IPS-18a (cell line): ENCODE data around the gene TBL3.

ENCODE experiments used
- H3K27ac ChIP-seq: one replicate; pipeline ENCODE4 v1.5.1; 2013; ENCODE audit warnings: low read length
- H3K27me3 ChIP-seq: one replicate; pipeline ENCODE4 v1.6.1; 2013; ENCODE audit warnings: mild to moderate bottlenecking, low read length; ENCODE audit not compliant: control insufficient read depth, insufficient read depth
- H3K36me3 ChIP-seq: one replicate; pipeline ENCODE4 v1.6.1; 2013; ENCODE audit warnings: low read depth, low read length; ENCODE audit not compliant: control insufficient read depth
- H3K4me1 ChIP-seq: one replicate; pipeline ENCODE4 v1.6.1; 2013; ENCODE audit warnings: low read depth, low read length; ENCODE audit not compliant: control insufficient read depth
- H3K4me3 ChIP-seq: one replicate; pipeline ENCODE4 v1.5.1; 2013; ENCODE audit warnings: low read length
- H3K9ac ChIP-seq: one replicate; pipeline ENCODE4 v1.6.1; 2013; ENCODE audit warnings: mild to moderate bottlenecking, low read length, moderate library complexity
- H3K9me3 ChIP-seq: one replicate; pipeline ENCODE4 v1.6.1; 2013; ENCODE audit warnings: low read depth, low read length; ENCODE audit not compliant: control insufficient read depth

Gene TBL3

GRCh38 chr16:1991135-1991551, 19.3 kb downstream of the TBL3 start:
- Histone ChIP-seq H3K4me1 (peaks cover 6% of the 10 kb centered on the region), H3K36me3 (peaks cover 4% of the 10 kb centered on the region), H3K4me3 (peak overlapping the region; percentile 60), H3K27ac (no peak overlapping the region), H3K9ac (no peak overlapping the region), H3K27me3 (peaks cover 30% of the 10 kb centered on the region), H3K9me3 (no peaks in the 10 kb centered on the region)

GRCh38 chr16:1991588-1991947, 19.7 kb downstream of the TBL3 start:
- Histone ChIP-seq H3K4me3 (peak overlapping the region; percentile 60), H3K27me3 (peaks cover 30% of the 10 kb centered on the region), H3K27ac (no peak overlapping the region), H3K36me3 (no peaks in the 10 kb centered on the region), H3K9me3 (no peaks in the 10 kb centered on the region), H3K9ac (no peak overlapping the region), H3K4me1 (peaks cover 6% of the 10 kb centered on the region)

GRCh38 chr16:1991948-1992703, 20.3 kb downstream of the TBL3 start:
- H3K4me3 ChIP-seq, result no peak overlapping the region
- no peaks in the 10 kb centered on the region for H3K9me3 ChIP-seq
- peaks cover 6% of the 10 kb centered on the region for H3K4me1 ChIP-seq
- peaks cover 30% of the 10 kb centered on the region for H3K27me3 ChIP-seq
- H3K9ac ChIP-seq, result no peak overlapping the region
- H3K36me3 ChIP-seq, result no peaks in the 10 kb centered on the region
- no peak overlapping the region for H3K27ac ChIP-seq

- H3K27ac ChIP-seq, result no peak overlapping the region
- H3K4me1 ChIP-seq, result peaks cover 6% of the 10 kb centered on the region
- no peak overlapping the region for H3K4me3 ChIP-seq
- H3K36me3 ChIP-seq, result peaks cover 6% of the 10 kb centered on the region
- H3K27me3 ChIP-seq, result peaks cover 30% of the 10 kb centered on the region
- no peak overlapping the region for H3K9ac ChIP-seq
- H3K9me3 ChIP-seq, result no peaks in the 10 kb centered on the region
Observed at GRCh38 chr16:1992704-1993317, 21.0 kb downstream of the TBL3 start.

GRCh38 chr16:1993731-1994131, 21.9 kb downstream of the TBL3 start:
- no peaks in the 10 kb centered on the region for H3K9me3 ChIP-seq
- H3K9ac ChIP-seq, result no peak overlapping the region
- peaks cover 6% of the 10 kb centered on the region for H3K4me1 ChIP-seq
- no peak overlapping the region for H3K4me3 ChIP-seq
- H3K27ac ChIP-seq, result no peak overlapping the region
- H3K27me3 ChIP-seq, result peaks cover 26% of the 10 kb centered on the region
- H3K36me3 ChIP-seq, result peaks cover 13% of the 10 kb centered on the region

- Histone ChIP-seq H3K9ac (no peak overlapping the region), H3K27ac (no peak overlapping the region), H3K36me3 (peaks cover 40% of the 10 kb centered on the region), H3K9me3 (no peaks in the 10 kb centered on the region), H3K4me1 (no peaks in the 10 kb centered on the region), H3K4me3 (no peak overlapping the region), H3K27me3 (no peaks in the 10 kb centered on the region)
Observed at GRCh38 chr16:1997494-1998359, 25.9 kb downstream of the TBL3 start.

GRCh38 chr16:1998360-1998835, 26.5 kb downstream of the TBL3 start:
- Histone ChIP-seq H3K4me1 (no peaks in the 10 kb centered on the region), H3K27ac (no peak overlapping the region), H3K27me3 (no peaks in the 10 kb centered on the region), H3K36me3 (peaks cover 46% of the 10 kb centered on the region), H3K9ac (no peak overlapping the region), H3K4me3 (no peak overlapping the region), H3K9me3 (no peaks in the 10 kb centered on the region)

GRCh38 chr16:1998852-1999801, 27.3 kb downstream of the TBL3 start:
- Histone ChIP-seq H3K36me3 (peaks cover 46% of the 10 kb centered on the region), H3K9ac (no peak overlapping the region), H3K4me3 (no peak overlapping the region), H3K27ac (no peak overlapping the region), H3K4me1 (peaks cover 2% of the 10 kb centered on the region), H3K9me3 (no peaks in the 10 kb centered on the region), H3K27me3 (no peaks in the 10 kb centered on the region)

GRCh38 chr16:1999866-2000514, 28.1 kb downstream of the TBL3 start:
- Histone ChIP-seq H3K36me3 (peaks cover 46% of the 10 kb centered on the region), H3K9me3 (no peaks in the 10 kb centered on the region), H3K4me3 (no peak overlapping the region), H3K9ac (no peak overlapping the region), H3K27ac (no peak overlapping the region), H3K27me3 (no peaks in the 10 kb centered on the region), H3K4me1 (peaks cover 5% of the 10 kb centered on the region)

- Histone ChIP-seq H3K4me3 (no peak overlapping the region), H3K9me3 (no peaks in the 10 kb centered on the region), H3K27ac (no peak overlapping the region), H3K4me1 (peaks cover 5% of the 10 kb centered on the region), H3K9ac (no peak overlapping the region), H3K27me3 (no peaks in the 10 kb centered on the region), H3K36me3 (peaks cover 46% of the 10 kb centered on the region)
Observed at GRCh38 chr16:2001035-2001434, 29.2 kb downstream of the TBL3 start.
